K562 (cell line): ENCODE results near the gene CCP110. TPM values are rescaled to one million over a fixed set of nuclear protein-coding genes. Genes with fewer than 3 reads are reported as not detected.

Experiments
- ATAC-seq: fragments of 200-7000 bp; cut with Tn5 transposase; 3 replicates; pipeline ENCODE4 v1.9.1; 2020; ENCODE audit warnings: moderate library complexity
- BruUV-seq: library from RNA; stranded (reverse); fragments of 400-500 nt; replicated peaks from 2 replicates; lab custom pipeline; 2021; lab: Mats Ljungman, UMichigan
- CTCF ChIA-PET: fragments of 300-600 bp; formaldehyde crosslinking; extraction: SDS; loops from one replicate; lab custom pipeline; 2021; ENCODE audit warnings: low intra/inter-chr PET ratio; lab: Yijun Ruan, JAX
- POLR2A ChIA-PET: fragments of 300-600, 350-650 bp; sonication (Branson Sonifier 250); formaldehyde crosslinking; extraction: SDS; loops from one replicate; lab custom pipeline; 2021; ENCODE audit warnings: antibody characterized with exemption, inconsistent platforms; lab: Yijun Ruan, JAX
- DNase-seq, 4 experiments: peaks; one replicate each; pipeline versions ENCODE4 v3.0.0 to v3.0.0-alpha.2; 2011 to 2018; ENCODE audit warnings: low spot score in 3 of 4, mixed read lengths in 3 of 4; ENCODE audit errors: extremely low read depth in 1 of 4
- FAIRE-seq: peaks from 2 replicates; lab custom pipeline; 2011; peaks lifted over from hg19 to GRCh38; lab: Jason Lieb, UNC
- H2AFZ ChIP-seq: 2 replicates; pipeline ENCODE4 v1.6.0; 2011; ENCODE audit warnings: low read depth, low read length, control low read depth, inconsistent platforms
- H3K27ac ChIP-seq: fragments of 200-600 bp; 3 replicates; pipeline ENCODE4 v1.8.0; 2011; ENCODE audit warnings: low read depth, mild to moderate bottlenecking, control low read depth, inconsistent platforms, low read length, moderate library complexity, mixed read lengths; ENCODE audit errors: extremely low read depth
- H3K27me3 ChIP-seq, 2 experiments: fragments of 300-600 bp in 1 of 2; 2 replicates in 1 of 2; 3 replicates in 1 of 2; pipeline versions ENCODE4 v1.6.0 to v1.8.0; 2011; ENCODE audit warnings: inconsistent platforms in 2 of 2, low read length in 2 of 2, mild to moderate bottlenecking in 1 of 2, mixed read lengths in 1 of 2, moderate library complexity in 1 of 2; ENCODE audit not compliant: control insufficient read depth in 2 of 2, insufficient read depth in 2 of 2
- H3K36me3 ChIP-seq: fragments of 300-600 bp; 3 replicates; pipeline ENCODE4 v1.8.0; 2011; ENCODE audit warnings: mild to moderate bottlenecking, low read length, inconsistent platforms; ENCODE audit not compliant: control insufficient read depth, insufficient read depth
- H3K4me1 ChIP-seq, 2 experiments: fragments of 200-600 bp in 1 of 2; replicated peaks in 1 of 2; 2 replicates in 1 of 2; 3 replicates in 1 of 2; pipeline versions ENCODE4 v1.5.1 to v1.8.0; 2011; ENCODE audit warnings: inconsistent platforms in 2 of 2, low read length in 2 of 2, mild to moderate bottlenecking in 1 of 2, mixed read lengths in 1 of 2, moderate library complexity in 1 of 2; ENCODE audit not compliant: control insufficient read depth in 2 of 2, insufficient read depth in 2 of 2
- H3K4me2 ChIP-seq: 2 replicates; pipeline ENCODE4 v1.6.1; 2011; ENCODE audit warnings: low read length, control low read depth, inconsistent platforms, mixed read lengths; ENCODE audit not compliant: insufficient read depth
- H3K4me3 ChIP-seq: fragments of 200-600 bp; sonication (generic), shearing (Covaris generic); 2 replicates; pipeline ENCODE4 v1.5.1; 2016; ENCODE audit warnings: control low read depth, inconsistent platforms
- H3K79me2 ChIP-seq: fragments of 200-600 bp; 3 replicates; pipeline ENCODE4 v1.8.0; 2011; ENCODE audit warnings: low read length, inconsistent platforms; ENCODE audit not compliant: control insufficient read depth, insufficient read depth
- H3K9ac ChIP-seq, 2 experiments: 2 replicates each; pipeline versions ENCODE4 v1.6.0 to v1.6.1; 2011; ENCODE audit warnings: low read depth in 2 of 2, low read length in 2 of 2, control low read depth in 1 of 2, inconsistent platforms in 1 of 2, mild to moderate bottlenecking in 1 of 2, mixed read lengths in 1 of 2; ENCODE audit not compliant: insufficient read depth in 1 of 2
- H3K9me1 ChIP-seq: one replicate; pipeline ENCODE4 v1.6.0; 2011; ENCODE audit warnings: inconsistent platforms, mild to moderate bottlenecking, low read length, moderate library complexity; ENCODE audit not compliant: control insufficient read depth, insufficient read depth
- H3K9me3 ChIP-seq: replicated peaks from 2 replicates; pipeline ENCODE4 v1.5.1; 2011; ENCODE audit warnings: low read depth, low read length, inconsistent platforms; ENCODE audit not compliant: control insufficient read depth, insufficient read depth
- H4K20me1 ChIP-seq: replicated peaks from 2 replicates; pipeline ENCODE4 v1.6.1; 2011; ENCODE audit warnings: low read length, inconsistent platforms, mixed read lengths; ENCODE audit not compliant: control insufficient read depth, insufficient read depth
- ARID3B ChIP-seq: fragments of 250-450 bp; sonication (Bioruptor Pico); IDR thresholded peaks from 2 replicates; pipeline ENCODE4 v1.4.0; 2020; ENCODE audit warnings: borderline replicate concordance
- FOXJ3 ChIP-seq: sonication (generic); formaldehyde crosslinking; IDR thresholded peaks from 2 replicates; pipeline ENCODE4 v1.4.0; 2020; ENCODE audit warnings: mild to moderate bottlenecking, missing genetic modification reagents
- HDAC8 ChIP-seq: fragments of 450-650 bp; IDR thresholded peaks from 2 replicates; pipeline ENCODE4 v1.6.1; 2016; ENCODE audit warnings: mild to moderate bottlenecking, missing genetic modification characterization, moderate library complexity, missing compliant biosample characterization
- HLTF ChIP-seq: fragments of 450-650 bp; IDR thresholded peaks from 2 replicates; pipeline ENCODE4 v1.6.1; 2016
- MCM5 ChIP-seq: fragments of 450-650 bp; IDR thresholded peaks from 2 replicates; pipeline ENCODE4 v1.6.1; 2016; ENCODE audit warnings: low read depth
- NFATC3 ChIP-seq: fragments of 450-650 bp; IDR thresholded peaks from 2 replicates; pipeline ENCODE4 v1.6.1; 2017; ENCODE audit warnings: mild to moderate bottlenecking
- SMC3 ChIP-seq: conservative IDR thresholded peaks from 2 replicates; pipeline ENCODE4 v1.6.1; 2011; ENCODE audit warnings: low read depth, low read length, improper control_type of control experiment; ENCODE audit not compliant: insufficient read depth
- ZNF518B ChIP-seq: fragments of 250-450 bp; sonication (Bioruptor Pico); IDR thresholded peaks from 2 replicates; pipeline ENCODE4 v1.5.0; 2021; ENCODE audit warnings: mild to moderate bottlenecking, moderate library complexity
- ZZZ3 ChIP-seq: fragments of 450-650 bp; IDR thresholded peaks from 2 replicates; pipeline ENCODE4 v1.6.1; 2016; ENCODE audit warnings: antibody characterized with exemption, mild to moderate bottlenecking, moderate library complexity
- WGBS: fragments of 100-300 bp; shearing (Covaris generic); methylation state at CpG from one replicate; pipeline ENCODE4 v1.1.6; 2016; ENCODE audit warnings: low coverage, mixed read lengths; ENCODE audit not compliant: insufficient coverage; ENCODE audit errors: missing lambda C conversion rate; 5-methylcytosine and 5-hydroxymethylcytosine counted together
- in situ Hi-C: fragments of 300-500 bp; cut with MboI; formaldehyde crosslinking; loops from 4 replicates; pipeline ENCODE4 v1.15.0; 2018; ENCODE audit warnings: inconsistent platforms, mixed read lengths
- intact Hi-C: fragments of 100-400 bp; cut with micrococcal nuclease; formaldehyde crosslinking; loops from 2 replicates; pipeline ENCODE4 v1.14.2; 2022
- polyA plus RNA-seq, 8 experiments: library from polyadenylated mRNA; depleted of rRNA in 4 of 8; stranded (reverse) in 5 of 8; unstranded in 3 of 8; fragments of >200 nt; fragmentation: Nextera tagmentation in 2 of 8; fragmentation: Illumina TruSeq in 1 of 8; extraction: Ambion mirVana in 2 of 8; extraction: Trizol in 1 of 8; gene quantifications; 2 replicates each; pipeline versions ENCODE4 v1.2.1 to v1.2.3, GENCODE V29; 2011 to 2014; ENCODE audit warnings: inconsistent platforms in 1 of 8, missing spikeins in 1 of 8
- total RNA-seq, 7 experiments: library from RNA; depleted of rRNA in 6 of 7; stranded (reverse); fragments of >200 nt in 6 of 7; fragmentation: Illumina TruSeq in 2 of 7; extraction: Trizol in 2 of 7; gene quantifications; 2 replicates each; pipeline versions ENCODE4 v1.2.1 to v1.2.3, GENCODE V29; 2011 to 2021; ENCODE audit warnings: low replicate concordance in 1 of 7
- TF ChIP-seq, protein P1 (sequence below): fragments of 450-650 bp; formaldehyde crosslinking; conservative IDR thresholded peaks from 2 replicates; pipeline ENCODE4 v1.4.0; 2022; ENCODE audit warnings: mild to moderate bottlenecking, missing genetic modification characterization
- TF ChIP-seq, protein P2 (sequence below): fragments of 200-800 bp; sonication (Bioruptor generic); IDR thresholded peaks from 2 replicates; pipeline ENCODE4 v1.6.1; 2017; ENCODE audit warnings: missing genetic modification characterization, missing compliant biosample characterization
- TF ChIP-seq, protein P3 (sequence below): fragments of 450-650 bp; IDR thresholded peaks from 2 replicates; pipeline ENCODE4 v1.6.1; 2016; ENCODE audit warnings: missing biosample characterization, missing genetic modification characterization
- TF ChIP-seq, protein P4 (sequence below): sonication (generic); formaldehyde crosslinking; IDR thresholded peaks from 2 replicates; pipeline ENCODE4 v1.5.0; 2020; ENCODE audit warnings: missing genetic modification reagents

CCP110 gene
- total and polyA plus RNA-seq, 9 of the 15 experiments (the other 6 are each of a cell fraction or from before 2014, with no cell fraction given): 3.5 to 16.1 (median 12.1) TPM

DNA sequence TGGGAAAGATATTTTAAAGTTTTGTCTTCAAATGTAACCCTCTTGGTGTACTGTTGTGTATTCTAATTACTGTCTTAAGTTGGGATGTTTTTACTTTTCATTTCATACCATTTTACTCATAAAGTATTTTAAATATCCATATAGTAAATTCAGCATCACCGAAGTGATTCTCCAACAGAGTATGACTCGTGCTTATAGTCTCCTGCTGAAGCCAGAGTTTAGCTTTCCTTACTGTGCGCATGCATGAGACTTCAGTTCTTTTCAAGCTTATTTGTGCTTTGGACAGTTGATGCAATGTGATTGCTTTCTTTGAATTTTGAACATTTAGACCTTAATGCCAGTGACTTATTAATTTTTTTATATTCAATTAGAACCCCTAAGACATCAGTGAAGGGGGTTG, 24.4 kb downstream of the CCP110 start:
- Histone ChIP-seq H3K9me3 (no peaks in the 10 kb centered on the region), H3K9me1 (no peaks in the 10 kb centered on the region), H3K36me3 (peaks cover 62% of the 10 kb centered on the region; the same call in 2 of the 3 replicates), H3K27ac (no peak overlapping the region), H3K4me3 (no peak overlapping the region), H3K4me1 (no peaks in the 10 kb centered on the region), H3K79me2 (no peaks in the 10 kb centered on the region), H3K9ac (no peak overlapping the region), H2AFZ (no peak overlapping the region), H4K20me1 (no peaks in the 10 kb centered on the region), H3K27me3 (no peaks in the 10 kb centered on the region), H3K4me2 (no peak overlapping the region)
- intact Hi-C loops (no loop called here), in situ Hi-C loops (no loop called here)
- no peak for FAIRE-seq
- ChIA-PET POLR2A (interaction anchor here (1.1 to 1.8 kb wide), 2 partner anchors 10 to 24 kb away, joined by 3 to 6 read pairs; partner anchors contain the start of gene CCP110), CTCF (no interaction called here)
- 90% methylated on average over 3 of the region's 3 CpGs for WGBS
- ATAC-seq: no peak
- BruUV-seq: no TSS peak
- no peak for DNase-seq
- TF ChIP-seq MCM5 (no peak), ARID3B (CRISPR knock-in tag) (no peak), FOXJ3 (CRISPR knock-in tag) (no peak), ZZZ3 (no peak), HLTF (no peak), NFATC3 (no peak), HDAC8 (tag) (no peak), ZNF518B (CRISPR knock-in tag) (no peak), SMC3 (no peak)
- TF ChIP-seq, protein P1, sequence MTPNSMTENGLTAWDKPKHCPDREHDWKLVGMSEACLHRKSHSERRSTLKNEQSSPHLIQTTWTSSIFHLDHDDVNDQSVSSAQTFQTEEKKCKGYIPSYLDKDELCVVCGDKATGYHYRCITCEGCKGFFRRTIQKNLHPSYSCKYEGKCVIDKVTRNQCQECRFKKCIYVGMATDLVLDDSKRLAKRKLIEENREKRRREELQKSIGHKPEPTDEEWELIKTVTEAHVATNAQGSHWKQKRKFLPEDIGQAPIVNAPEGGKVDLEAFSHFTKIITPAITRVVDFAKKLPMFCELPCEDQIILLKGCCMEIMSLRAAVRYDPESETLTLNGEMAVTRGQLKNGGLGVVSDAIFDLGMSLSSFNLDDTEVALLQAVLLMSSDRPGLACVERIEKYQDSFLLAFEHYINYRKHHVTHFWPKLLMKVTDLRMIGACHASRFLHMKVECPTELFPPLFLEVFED (CRISPR knock-in tag): no peak
- TF ChIP-seq, protein P2, sequence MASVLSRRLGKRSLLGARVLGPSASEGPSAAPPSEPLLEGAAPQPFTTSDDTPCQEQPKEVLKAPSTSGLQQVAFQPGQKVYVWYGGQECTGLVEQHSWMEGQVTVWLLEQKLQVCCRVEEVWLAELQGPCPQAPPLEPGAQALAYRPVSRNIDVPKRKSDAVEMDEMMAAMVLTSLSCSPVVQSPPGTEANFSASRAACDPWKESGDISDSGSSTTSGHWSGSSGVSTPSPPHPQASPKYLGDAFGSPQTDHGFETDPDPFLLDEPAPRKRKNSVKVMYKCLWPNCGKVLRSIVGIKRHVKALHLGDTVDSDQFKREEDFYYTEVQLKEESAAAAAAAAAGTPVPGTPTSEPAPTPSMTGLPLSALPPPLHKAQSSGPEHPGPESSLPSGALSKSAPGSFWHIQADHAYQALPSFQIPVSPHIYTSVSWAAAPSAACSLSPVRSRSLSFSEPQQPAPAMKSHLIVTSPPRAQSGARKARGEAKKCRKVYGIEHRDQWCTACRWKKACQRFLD (CRISPR knock-in tag): no peak
- TF ChIP-seq, protein P3, sequence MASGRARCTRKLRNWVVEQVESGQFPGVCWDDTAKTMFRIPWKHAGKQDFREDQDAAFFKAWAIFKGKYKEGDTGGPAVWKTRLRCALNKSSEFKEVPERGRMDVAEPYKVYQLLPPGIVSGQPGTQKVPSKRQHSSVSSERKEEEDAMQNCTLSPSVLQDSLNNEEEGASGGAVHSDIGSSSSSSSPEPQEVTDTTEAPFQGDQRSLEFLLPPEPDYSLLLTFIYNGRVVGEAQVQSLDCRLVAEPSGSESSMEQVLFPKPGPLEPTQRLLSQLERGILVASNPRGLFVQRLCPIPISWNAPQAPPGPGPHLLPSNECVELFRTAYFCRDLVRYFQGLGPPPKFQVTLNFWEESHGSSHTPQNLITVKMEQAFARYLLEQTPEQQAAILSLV (tag): no peak
- TF ChIP-seq, protein P4, sequence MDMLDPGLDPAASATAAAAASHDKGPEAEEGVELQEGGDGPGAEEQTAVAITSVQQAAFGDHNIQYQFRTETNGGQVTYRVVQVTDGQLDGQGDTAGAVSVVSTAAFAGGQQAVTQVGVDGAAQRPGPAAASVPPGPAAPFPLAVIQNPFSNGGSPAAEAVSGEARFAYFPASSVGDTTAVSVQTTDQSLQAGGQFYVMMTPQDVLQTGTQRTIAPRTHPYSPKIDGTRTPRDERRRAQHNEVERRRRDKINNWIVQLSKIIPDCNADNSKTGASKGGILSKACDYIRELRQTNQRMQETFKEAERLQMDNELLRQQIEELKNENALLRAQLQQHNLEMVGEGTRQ (CRISPR knock-in tag): no peak
